BJ (cell line): ENCODE results near the gene APLP2. TPM values are rescaled to one million over a fixed set of nuclear protein-coding genes. Genes with fewer than 3 reads are reported as not detected.

Experiments used
- CTCF ChIA-PET: fragments of 350-600 bp; formaldehyde crosslinking; extraction: SDS; loops from one replicate; lab custom pipeline; 2021; ENCODE audit warnings: antibody characterized with exemption, inconsistent platforms; lab: Yijun Ruan, JAX
- POLR2A ChIA-PET: fragments of 300-600 bp; sonication (Branson Sonifier 250); formaldehyde crosslinking; extraction: SDS; loops from one replicate; lab custom pipeline; 2021; ENCODE audit warnings: antibody characterized with exemption; lab: Charles Lee
- DNase-seq: peaks from one replicate; pipeline ENCODE4 v3.0.0-alpha.2; 2011; ENCODE audit warnings: low read depth
- H3K27me3 ChIP-seq: 2 replicates; pipeline ENCODE4 v1.6.0; 2011; ENCODE audit warnings: low read length; ENCODE audit not compliant: control insufficient read depth, insufficient read depth
- H3K36me3 ChIP-seq: 2 replicates; pipeline ENCODE4 v1.5.1; 2011; ENCODE audit warnings: low read length; ENCODE audit not compliant: control insufficient read depth, insufficient read depth
- H3K4me3 ChIP-seq: 2 replicates; pipeline ENCODE4 v1.5.1; 2011; ENCODE audit warnings: low read depth, mild to moderate bottlenecking, control low read depth, low read length
- polyA plus RNA-seq: library from polyadenylated mRNA; depleted of rRNA; stranded (reverse); fragments of >200 nt; gene quantifications from 2 replicates; pipeline ENCODE4 v1.2.3, GENCODE V29; 2011
- TF ChIP-seq, protein P1 (sequence below): IDR thresholded peaks from 2 replicates; pipeline ENCODE4 v1.5.1; 2011; ENCODE audit warnings: low read depth, mild to moderate bottlenecking, control low read depth, inconsistent platforms, low read length, moderate library complexity; ENCODE audit not compliant: insufficient read depth

The APLP2 gene
- polyA plus RNA-seq, 1 experiment: 465 TPM

DNA sequence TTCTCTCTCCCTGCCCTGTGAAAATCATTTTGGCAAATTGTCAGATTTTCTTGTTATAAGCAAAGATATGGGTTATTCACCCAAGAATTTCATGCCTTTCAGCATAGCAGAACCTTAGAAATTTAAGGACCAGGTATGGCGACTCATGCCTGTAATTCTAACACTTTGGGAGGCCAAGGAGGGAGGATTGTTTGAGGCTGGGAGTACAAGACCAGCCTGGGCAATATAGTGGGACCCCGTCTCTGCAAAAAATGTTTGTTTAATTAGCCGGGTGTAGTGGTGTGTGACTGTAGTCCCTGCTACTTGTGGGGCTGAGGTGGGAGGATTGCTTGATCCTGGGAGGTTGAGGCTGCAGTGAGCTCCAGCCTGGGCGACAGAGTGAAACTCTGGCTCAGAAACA, 27.6 kb downstream of the APLP2 start:
- H3K36me3 ChIP-seq: no peaks in the 10 kb centered on the region; the same call in 1 of the 2 replicates
- TF ChIP-seq, protein P1, sequence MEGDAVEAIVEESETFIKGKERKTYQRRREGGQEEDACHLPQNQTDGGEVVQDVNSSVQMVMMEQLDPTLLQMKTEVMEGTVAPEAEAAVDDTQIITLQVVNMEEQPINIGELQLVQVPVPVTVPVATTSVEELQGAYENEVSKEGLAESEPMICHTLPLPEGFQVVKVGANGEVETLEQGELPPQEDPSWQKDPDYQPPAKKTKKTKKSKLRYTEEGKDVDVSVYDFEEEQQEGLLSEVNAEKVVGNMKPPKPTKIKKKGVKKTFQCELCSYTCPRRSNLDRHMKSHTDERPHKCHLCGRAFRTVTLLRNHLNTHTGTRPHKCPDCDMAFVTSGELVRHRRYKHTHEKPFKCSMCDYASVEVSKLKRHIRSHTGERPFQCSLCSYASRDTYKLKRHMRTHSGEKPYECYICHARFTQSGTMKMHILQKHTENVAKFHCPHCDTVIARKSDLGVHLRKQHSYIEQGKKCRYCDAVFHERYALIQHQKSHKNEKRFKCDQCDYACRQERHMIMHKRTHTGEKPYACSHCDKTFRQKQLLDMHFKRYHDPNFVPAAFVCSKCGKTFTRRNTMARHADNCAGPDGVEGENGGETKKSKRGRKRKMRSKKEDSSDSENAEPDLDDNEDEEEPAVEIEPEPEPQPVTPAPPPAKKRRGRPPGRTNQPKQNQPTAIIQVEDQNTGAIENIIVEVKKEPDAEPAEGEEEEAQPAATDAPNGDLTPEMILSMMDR: no peak
- DNase-seq: no peak
- no peak overlapping the region for H3K4me3 ChIP-seq
- POLR2A ChIA-PET: no interaction called here
- no peaks in the 10 kb centered on the region; the same call in 1 of the 2 replicates for H3K27me3 ChIP-seq
- CTCF ChIA-PET: no interaction called here

DNA sequence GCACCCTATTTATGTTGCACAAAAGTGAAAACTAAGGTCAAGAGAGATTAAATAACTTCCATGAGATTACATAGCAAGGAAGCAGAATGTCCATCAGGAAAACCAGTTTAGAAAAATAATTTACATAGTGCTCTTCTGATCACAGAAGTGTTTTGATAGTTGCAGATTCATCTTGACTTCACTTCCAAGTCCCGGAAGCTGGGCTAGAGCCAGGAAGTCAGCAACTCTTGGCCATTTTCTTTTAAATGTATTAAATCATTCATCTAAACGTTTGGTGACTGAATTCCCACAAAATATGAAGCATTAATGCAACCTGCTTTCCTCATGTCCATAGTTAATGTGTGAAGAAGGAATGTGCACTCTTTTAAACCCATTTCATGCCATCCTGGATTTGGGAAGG, 29.7 kb downstream of the APLP2 start:
- no peak for DNase-seq
- no peaks in the 10 kb centered on the region; the same call in none of the 2 replicates for H3K27me3 ChIP-seq
- CTCF ChIA-PET: no interaction called here
- POLR2A ChIA-PET: no interaction called here
- no peaks in the 10 kb centered on the region for H3K36me3 ChIP-seq
- TF ChIP-seq, protein P1: no peak
- no peak overlapping the region for H3K4me3 ChIP-seq

DNA sequence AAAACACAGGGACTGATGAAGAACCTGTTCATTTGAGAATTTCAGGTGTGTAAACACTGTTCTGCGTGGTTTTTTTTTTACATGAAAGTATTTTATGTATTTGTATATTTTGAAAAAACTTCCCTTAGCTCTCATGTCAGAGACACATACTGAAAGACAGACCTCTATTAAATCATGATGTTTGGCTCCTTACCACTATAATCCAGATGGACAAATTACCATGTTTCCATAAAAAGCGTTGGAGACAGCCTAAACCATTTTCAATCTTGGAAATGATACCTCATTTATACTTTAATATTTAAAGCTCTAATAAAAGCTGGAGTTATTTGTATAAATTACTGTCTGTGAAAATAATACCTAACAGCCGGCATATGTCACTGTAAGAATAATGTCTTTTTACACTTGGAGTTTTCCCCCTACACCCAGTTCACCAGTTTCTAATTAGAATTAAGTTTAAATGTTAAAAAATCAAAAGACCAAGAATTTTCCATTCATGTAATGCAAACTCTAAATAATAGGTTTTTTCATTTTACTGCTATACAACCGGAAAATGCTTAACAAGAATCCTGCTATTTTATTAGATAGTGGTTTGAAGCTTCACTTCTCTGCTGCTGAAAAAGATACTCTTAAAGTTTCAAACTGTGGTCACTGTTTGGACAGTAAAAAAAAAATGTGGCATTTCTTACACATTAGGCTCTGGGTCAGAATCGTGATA, 30.8 kb downstream of the APLP2 start:
- TF ChIP-seq, protein P1: no peak
- Histone ChIP-seq H3K36me3 (no peaks in the 10 kb centered on the region), H3K27me3 (no peaks in the 10 kb centered on the region; the same call in none of the 2 replicates), H3K4me3 (no peak overlapping the region)
- no peak for DNase-seq
- CTCF ChIA-PET: no interaction called here
- POLR2A ChIA-PET: no interaction called here

DNA sequence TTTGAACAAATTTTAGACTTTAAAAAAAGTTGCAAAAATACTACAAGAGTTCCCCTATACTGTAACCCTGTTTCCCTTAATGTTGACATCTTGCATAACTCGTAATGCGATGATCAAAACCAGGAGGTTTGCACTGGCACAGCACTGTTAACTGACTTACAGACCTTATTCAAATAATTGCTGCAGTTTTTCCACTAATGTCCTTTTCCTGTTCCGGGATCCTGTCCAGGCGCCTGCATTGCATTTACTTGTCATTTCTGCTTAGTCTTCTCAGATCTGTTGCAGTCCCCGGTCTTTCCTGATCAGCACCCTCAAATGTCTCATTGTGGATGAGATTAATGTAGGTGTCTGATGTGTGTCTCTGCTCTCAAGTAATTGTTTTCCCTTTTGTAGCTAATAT, 32.0 kb downstream of the APLP2 start:
- TF ChIP-seq, protein P1: no peak
- Histone ChIP-seq H3K36me3 (no peaks in the 10 kb centered on the region), H3K27me3 (no peaks in the 10 kb centered on the region; the same call in none of the 2 replicates), H3K4me3 (no peak overlapping the region)
- DNase-seq: no peak
- POLR2A ChIA-PET: interaction anchor here (0.6 kb wide), 1 partner anchor 32 kb away, joined by 4 read pairs; the partner anchor contains the start of gene APLP2
- CTCF ChIA-PET: no interaction called here

DNA sequence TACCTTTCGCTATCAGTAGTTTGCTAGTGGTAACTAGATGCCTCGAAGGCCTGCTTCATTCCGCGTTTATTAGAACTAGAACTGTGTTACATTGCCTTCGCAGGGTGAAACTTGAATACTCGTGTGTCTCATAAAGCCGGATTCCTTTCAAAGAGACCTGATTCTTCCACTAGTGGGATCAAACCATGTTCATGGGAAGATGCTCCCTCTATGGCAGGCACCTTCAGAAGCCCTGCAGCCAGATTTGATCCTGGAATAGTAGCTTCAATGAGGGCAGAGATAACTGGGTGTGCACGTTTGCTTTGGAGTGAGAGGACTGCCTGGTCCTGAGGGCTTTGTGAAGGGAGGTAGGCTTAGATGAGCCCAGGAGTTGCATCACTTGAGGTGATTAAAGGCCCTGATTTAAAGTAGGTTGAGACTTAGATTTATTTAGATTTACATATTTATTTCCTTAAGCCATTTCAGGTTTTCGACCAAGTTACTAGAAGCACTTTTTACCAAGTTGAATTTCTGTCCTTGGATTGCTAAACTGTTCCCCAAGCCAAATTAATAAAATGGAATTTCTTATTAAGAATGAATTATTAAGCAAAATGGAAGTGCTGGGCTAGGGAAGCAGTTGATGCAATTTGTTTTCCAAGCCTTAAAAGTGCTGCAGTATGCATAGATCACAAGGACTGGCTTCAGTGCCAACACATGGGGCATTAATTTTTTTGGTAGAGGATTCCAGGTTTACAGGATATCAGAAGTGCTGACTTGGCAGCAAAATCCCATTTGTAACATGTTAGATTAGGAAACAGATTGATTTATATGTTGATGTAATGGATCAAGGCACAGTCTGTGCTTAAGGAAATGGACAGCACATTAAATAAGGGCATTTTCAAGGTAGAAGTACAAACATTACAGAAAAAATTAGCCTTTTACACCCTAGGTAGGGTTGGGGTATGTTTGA, 32.9 kb downstream of the APLP2 start:
- no peak for DNase-seq
- ChIA-PET CTCF (no interaction called here), POLR2A (no interaction called here)
- Histone ChIP-seq H3K4me3 (no peak overlapping the region), H3K36me3 (no peaks in the 10 kb centered on the region), H3K27me3 (no peaks in the 10 kb centered on the region; the same call in none of the 2 replicates)
- TF ChIP-seq, protein P1: no peak
